K562 (cell line): ENCODE measurements around the gene NANS. TPM values are rescaled to one million over a fixed set of nuclear protein-coding genes. Genes with fewer than 3 reads are reported as not detected.

ENCODE experiments used
- ARID2 ChIP-seq: fragments of 450-650 bp; IDR thresholded peaks from 2 replicates; pipeline ENCODE4 v1.6.1; 2017; ENCODE audit warnings: antibody characterized with exemption, mild to moderate bottlenecking
- EHMT2 ChIP-seq: fragments of 450-650 bp; IDR thresholded peaks from 2 replicates; pipeline ENCODE4 v1.6.1; 2018; ENCODE audit warnings: antibody characterized with exemption
- GATAD2A ChIP-seq: fragments of 450-650 bp; IDR thresholded peaks from 2 replicates; pipeline ENCODE4 v1.6.1; 2017
- HOMEZ ChIP-seq: fragments of 250-450 bp; sonication (Bioruptor Pico); IDR thresholded peaks from 2 replicates; pipeline ENCODE4 v1.4.0; 2020; ENCODE audit warnings: mild to moderate bottlenecking, moderate library complexity
- KAT7 ChIP-seq: sonication (generic); formaldehyde crosslinking; IDR thresholded peaks from 2 replicates; pipeline ENCODE4 v1.8.0; 2022; ENCODE audit warnings: missing genetic modification reagents, mild to moderate bottlenecking, borderline replicate concordance
- MLLT1 ChIP-seq, 2 experiments: fragments of 450-650 bp; IDR thresholded peaks; 2 replicates each; pipeline ENCODE4 v1.6.1; 2016
- XRCC3 ChIP-seq: fragments of 450-650 bp; IDR thresholded peaks from 2 replicates; pipeline ENCODE4 v1.6.1; 2017; ENCODE audit warnings: mild to moderate bottlenecking, moderate library complexity
- ZFP36 ChIP-seq: fragments of 150-350 bp; IDR thresholded peaks from 2 replicates; pipeline ENCODE4 v1.6.1; 2018; ENCODE audit warnings: low read length, low read depth; ENCODE audit not compliant: partially characterized antibody
- ZNF644 ChIP-seq: fragments of 200-800 bp; sonication (Bioruptor generic); IDR thresholded peaks from 2 replicates; pipeline ENCODE4 v1.6.1; 2016; ENCODE audit warnings: low read depth, missing genetic modification characterization, missing compliant biosample characterization
- ZNF696 ChIP-seq: fragments of 250-450 bp; sonication (Bioruptor Pico); conservative IDR thresholded peaks from 2 replicates; pipeline ENCODE4 v1.4.0; 2020; ENCODE audit warnings: mild to moderate bottlenecking, moderate library complexity
- polyA plus RNA-seq, 8 experiments: library from polyadenylated mRNA; depleted of rRNA in 4 of 8; stranded (reverse) in 5 of 8; unstranded in 3 of 8; fragments of >200 nt; fragmentation: Nextera tagmentation in 2 of 8; fragmentation: Illumina TruSeq in 1 of 8; extraction: Ambion mirVana in 2 of 8; extraction: Trizol in 1 of 8; gene quantifications; 2 replicates each; pipeline versions ENCODE4 v1.2.1 to v1.2.3, GENCODE V29; 2011 to 2014; ENCODE audit warnings: inconsistent platforms in 1 of 8, missing spikeins in 1 of 8
- total RNA-seq, 7 experiments: library from RNA; depleted of rRNA in 6 of 7; stranded (reverse); fragments of >200 nt in 6 of 7; fragmentation: Illumina TruSeq in 2 of 7; extraction: Trizol in 2 of 7; gene quantifications; 2 replicates each; pipeline versions ENCODE4 v1.2.1 to v1.2.3, GENCODE V29; 2011 to 2021; ENCODE audit warnings: low replicate concordance in 1 of 7
- TF ChIP-seq, protein P1 (sequence below), 3 experiments: IDR thresholded peaks in 2 of 3; conservative IDR thresholded peaks in 1 of 3; 2 replicates each; pipeline ENCODE4 v1.5.1; 2011 to 2012; ENCODE audit warnings: low read length in 3 of 3, mild to moderate bottlenecking in 3 of 3, control low read depth in 2 of 3, improper control_type of control experiment in 1 of 3, inconsistent platforms in 1 of 3, low read depth in 1 of 3, mixed read lengths in 1 of 3, moderate library complexity in 1 of 3; ENCODE audit not compliant: insufficient read depth in 2 of 3

NANS gene
- total and polyA plus RNA-seq, 9 of the 15 experiments (the other 6 are each of a cell fraction or from before 2014, with no cell fraction given), result 37.1 to 181 (median 137) TPM

DNA sequence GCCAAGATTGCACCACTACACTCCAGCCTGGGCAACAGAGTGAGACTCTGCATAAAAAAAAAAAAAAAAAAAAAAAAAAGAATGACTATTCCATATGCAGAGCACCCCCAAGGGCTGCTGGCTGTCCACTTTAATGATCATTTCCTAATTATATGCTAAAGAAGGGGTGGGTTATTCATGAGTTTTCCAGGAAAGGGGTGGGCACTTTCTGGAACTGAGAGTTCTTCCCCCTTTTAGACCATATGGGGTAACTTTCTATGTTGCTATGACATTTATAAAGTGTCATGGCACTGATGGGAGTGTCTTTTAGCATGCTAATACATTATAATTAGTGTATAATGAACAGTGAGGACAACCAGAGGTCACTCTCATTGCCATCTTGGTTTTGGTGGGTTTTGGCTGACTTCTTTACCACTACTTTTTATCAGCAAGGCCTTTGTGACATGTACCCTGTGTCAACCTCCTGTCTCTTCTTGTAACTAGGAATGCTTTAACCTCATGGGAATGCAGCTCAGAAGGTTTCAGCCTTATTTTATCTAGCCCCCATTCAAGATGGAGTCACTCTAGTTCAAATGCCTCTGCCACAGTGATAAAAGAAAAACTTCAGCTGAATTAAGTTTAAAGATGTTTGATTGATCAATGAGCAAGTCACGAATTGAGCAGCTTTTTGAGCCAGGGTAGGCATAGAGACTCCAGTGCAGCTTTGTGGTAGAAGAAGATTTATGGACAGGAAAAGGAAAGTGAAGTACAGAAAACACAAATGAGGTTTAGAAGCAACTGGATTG lies 7.1 kb upstream of the NANS start (continued):
- no peak for TF ChIP-seq EHMT2
- TF ChIP-seq XRCC3, result no peak
- no peak for TF ChIP-seq HOMEZ (CRISPR knock-in tag)
- TF ChIP-seq GATAD2A, result no peak
- TF ChIP-seq ZFP36, result no peak
- TF ChIP-seq, protein P1, sequence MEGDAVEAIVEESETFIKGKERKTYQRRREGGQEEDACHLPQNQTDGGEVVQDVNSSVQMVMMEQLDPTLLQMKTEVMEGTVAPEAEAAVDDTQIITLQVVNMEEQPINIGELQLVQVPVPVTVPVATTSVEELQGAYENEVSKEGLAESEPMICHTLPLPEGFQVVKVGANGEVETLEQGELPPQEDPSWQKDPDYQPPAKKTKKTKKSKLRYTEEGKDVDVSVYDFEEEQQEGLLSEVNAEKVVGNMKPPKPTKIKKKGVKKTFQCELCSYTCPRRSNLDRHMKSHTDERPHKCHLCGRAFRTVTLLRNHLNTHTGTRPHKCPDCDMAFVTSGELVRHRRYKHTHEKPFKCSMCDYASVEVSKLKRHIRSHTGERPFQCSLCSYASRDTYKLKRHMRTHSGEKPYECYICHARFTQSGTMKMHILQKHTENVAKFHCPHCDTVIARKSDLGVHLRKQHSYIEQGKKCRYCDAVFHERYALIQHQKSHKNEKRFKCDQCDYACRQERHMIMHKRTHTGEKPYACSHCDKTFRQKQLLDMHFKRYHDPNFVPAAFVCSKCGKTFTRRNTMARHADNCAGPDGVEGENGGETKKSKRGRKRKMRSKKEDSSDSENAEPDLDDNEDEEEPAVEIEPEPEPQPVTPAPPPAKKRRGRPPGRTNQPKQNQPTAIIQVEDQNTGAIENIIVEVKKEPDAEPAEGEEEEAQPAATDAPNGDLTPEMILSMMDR (IDR thresholded peaks at IDR 0.05 in 2 of 3, conservative IDR thresholded peaks at IDR 0.05 in 1 of 3; ENCODE audit: insufficient read depth in 2 of 3, low read depth in 1 of 3, low read length in 3 of 3), result no peak
- peak; percentile 70; the same call in 1 of the 2 replicates for TF ChIP-seq ZNF696 (CRISPR knock-in tag)
- TF ChIP-seq ZNF644 (tag), result peak; percentile 87
- TF ChIP-seq ARID2, result no peak
- TF ChIP-seq KAT7 (CRISPR knock-in tag), result no peak
- no peak for TF ChIP-seq MLLT1 (IDR thresholded peaks at IDR 0.05)
